ENCODE data around the gene FREM2. TPM values are rescaled to one million over a fixed set of nuclear protein-coding genes. Genes with fewer than 3 reads are reported as not detected.

Gene FREM2
- polyA plus RNA-seq, 1 of the 3 experiments (the other 2 are of a cell fraction): not detected

GRCh38 chr13:38905081-38905480, 218.2 kb downstream of the FREM2 start:
- no peak overlapping the region for H3K4me3 ChIP-seq (ENCODE audit: low read depth in 2 of 2, low read length in 1 of 2)
- no peaks in the 10 kb centered on the region for H3K4me1 ChIP-seq (ENCODE audit: control insufficient read depth in 1 of 2, insufficient read depth in 2 of 2, low read depth in 1 of 2, low read length in 1 of 2)
- H3K4me2 ChIP-seq: no peak overlapping the region
- no peaks in the 10 kb centered on the region for H3K9me2 ChIP-seq
- DNase-seq: no peak
- no peaks in the 10 kb centered on the region for H3K36me3 ChIP-seq (replicated peaks in 1 of 2; ENCODE audit: control insufficient read depth in 1 of 2, insufficient read depth in 2 of 2, low read length in 1 of 2)
- no peak overlapping the region for H3K27ac ChIP-seq (ENCODE audit: low read depth in 2 of 2, low read length in 1 of 2)
- 20% methylated on average over 3 of the region's 3 CpGs for WGBS (ENCODE audit: low lambda C conversion rate)
- H3K9ac ChIP-seq: no peak overlapping the region
- H3K27me3 ChIP-seq (ENCODE audit: insufficient read depth): no peaks in the 10 kb centered on the region
- no peaks in the 10 kb centered on the region for H3K9me3 ChIP-seq
- ChIA-PET POLR2A (no interaction called here), CTCF (interaction anchor here (0.8 to 1.5 kb wide), 5 partner anchors 10 to 111 kb away, joined by 3 to 8 read pairs (median 3); no protein-coding TSS in a partner anchor)
- no peaks in the 10 kb centered on the region for H3F3A ChIP-seq (replicated peaks; ENCODE audit: insufficient read depth)
- TF ChIP-seq FOSL2 (IDR thresholded peaks at IDR 0.05; ENCODE audit: borderline replicate concordance, low read depth): no peak
- TF ChIP-seq MEF2A (IDR thresholded peaks at IDR 0.05; ENCODE audit: borderline replicate concordance, low read depth): no peak
- no peak for TF ChIP-seq EZH2phosphoT487 (IDR thresholded peaks at IDR 0.05; ENCODE audit: borderline replicate concordance, low read depth)
- no peak for TF ChIP-seq TCF12 (IDR thresholded peaks at IDR 0.05)
- TF ChIP-seq CHD2 (IDR thresholded peaks at IDR 0.05; ENCODE audit: low read length, partially characterized antibody): no peak
- no peak for TF ChIP-seq RFX5 (IDR thresholded peaks at IDR 0.05; ENCODE audit: low read length)
- no peak for TF ChIP-seq JUND (IDR thresholded peaks at IDR 0.05)
- TF ChIP-seq MXI1 (IDR thresholded peaks at IDR 0.05; ENCODE audit: low read depth, low read length): no peak
- no peak for TF ChIP-seq RAD21 (IDR thresholded peaks at IDR 0.05; ENCODE audit: low read length)
- no peak for TF ChIP-seq GATA2 (CRISPR knock-in tag; IDR thresholded peaks at IDR 0.05)
- no peak for TF ChIP-seq FOXM1 (IDR thresholded peaks at IDR 0.05; ENCODE audit: low read depth)
- TF ChIP-seq IRF3 (IDR thresholded peaks at IDR 0.05; ENCODE audit: low read depth, low read length): no peak
- TF ChIP-seq YY1 (IDR thresholded peaks at IDR 0.05; ENCODE audit: low read depth): no peak
- no peak for TF ChIP-seq ZBTB33 (IDR thresholded peaks at IDR 0.05; ENCODE audit: borderline replicate concordance, low read depth)
- TF ChIP-seq REST (IDR thresholded peaks at IDR 0.05; ENCODE audit: low read depth, low read length): no peak
- TF ChIP-seq USF2 (IDR thresholded peaks at IDR 0.05; ENCODE audit: borderline replicate concordance, low read depth, low read length): no peak
- TF ChIP-seq SIN3A (IDR thresholded peaks at IDR 0.05; ENCODE audit: borderline replicate concordance, low read depth, low read length): no peak
- no peaks in the 10 kb centered on the region for H4K20me1 ChIP-seq (ENCODE audit: insufficient read depth)
- H2AFZ ChIP-seq (ENCODE audit: low read depth): no peak overlapping the region
- no peaks in the 10 kb centered on the region for H3K79me2 ChIP-seq (ENCODE audit: insufficient read depth)
